HT1080 (cell line): ENCODE results near the gene C1orf50. TPM values are rescaled to one million over a fixed set of nuclear protein-coding genes. Genes with fewer than 3 reads are reported as not detected.
"Not testable (repeated sequence)": the region's sequence is repeated elsewhere in the genome, so short reads cannot be mapped to it uniquely, and the experiment has no call there.

Source experiments
- DNase-seq: peaks from one replicate; pipeline ENCODE4 v3.0.0-alpha.2; 2015; ENCODE audit warnings: low read depth
- total RNA-seq: library from RNA; depleted of rRNA; stranded (reverse); fragments of >200 nt; shearing (Covaris generic); gene quantifications from 2 replicates; pipeline ENCODE4 v1.2.3, GENCODE V29; 2014

C1orf50 gene
- total RNA-seq, 1 experiment from 2014 or later: 1.3 TPM

DNA sequence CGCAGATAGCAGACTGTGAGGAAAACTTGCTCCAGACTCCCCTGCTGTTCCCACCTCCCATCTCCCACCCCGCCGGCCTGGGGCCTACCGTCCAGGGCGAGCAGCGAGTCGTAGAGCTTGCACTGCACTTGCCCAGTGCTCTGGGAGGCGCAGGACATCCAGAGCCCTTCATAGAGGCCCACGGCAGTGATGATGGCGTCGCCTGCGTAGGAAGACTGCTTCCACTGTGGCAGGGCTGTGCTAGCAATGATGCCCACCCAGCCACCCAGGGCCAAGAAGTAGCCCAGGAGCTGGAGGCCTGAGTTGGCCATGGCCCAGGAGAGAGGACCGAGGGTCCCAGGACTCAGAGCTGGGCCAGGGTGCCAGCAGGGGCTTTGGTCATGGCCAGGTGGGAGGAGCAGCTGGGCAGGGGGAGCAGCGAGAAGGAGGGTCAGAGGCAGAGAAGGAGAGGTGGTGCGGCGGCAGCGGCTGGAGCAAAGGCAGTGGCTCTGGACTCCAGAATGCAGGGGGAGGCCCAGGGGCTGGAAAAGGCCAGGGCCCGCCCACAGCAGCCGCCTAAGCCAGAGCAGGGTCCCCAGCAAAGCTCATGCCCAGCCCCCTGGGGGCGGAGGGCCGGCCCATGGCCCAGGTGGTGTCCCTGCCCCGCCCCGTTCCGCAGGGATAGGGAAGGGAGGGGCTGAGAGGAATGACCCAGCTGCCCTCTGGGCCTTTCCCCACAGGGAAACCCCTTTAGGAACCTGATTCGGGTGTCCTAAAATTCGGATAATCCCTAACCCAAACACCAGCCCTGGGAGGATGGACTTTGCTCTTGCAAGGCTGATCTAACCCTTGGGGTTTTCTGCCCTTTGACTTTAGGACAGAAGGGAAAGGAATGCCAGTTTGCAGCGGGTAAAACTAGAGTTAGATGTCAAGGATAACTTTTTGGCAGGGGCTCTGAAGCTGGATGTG is 27.0 kb upstream of the C1orf50 start, which contains the start of gene CLDN19:
CLDN19 (minus strand) TSS at position 484 of the 948 bp plus-strand sequence; CDS start at position 311, 173 bp downstream.
- DNase-seq: no peak

DNA sequence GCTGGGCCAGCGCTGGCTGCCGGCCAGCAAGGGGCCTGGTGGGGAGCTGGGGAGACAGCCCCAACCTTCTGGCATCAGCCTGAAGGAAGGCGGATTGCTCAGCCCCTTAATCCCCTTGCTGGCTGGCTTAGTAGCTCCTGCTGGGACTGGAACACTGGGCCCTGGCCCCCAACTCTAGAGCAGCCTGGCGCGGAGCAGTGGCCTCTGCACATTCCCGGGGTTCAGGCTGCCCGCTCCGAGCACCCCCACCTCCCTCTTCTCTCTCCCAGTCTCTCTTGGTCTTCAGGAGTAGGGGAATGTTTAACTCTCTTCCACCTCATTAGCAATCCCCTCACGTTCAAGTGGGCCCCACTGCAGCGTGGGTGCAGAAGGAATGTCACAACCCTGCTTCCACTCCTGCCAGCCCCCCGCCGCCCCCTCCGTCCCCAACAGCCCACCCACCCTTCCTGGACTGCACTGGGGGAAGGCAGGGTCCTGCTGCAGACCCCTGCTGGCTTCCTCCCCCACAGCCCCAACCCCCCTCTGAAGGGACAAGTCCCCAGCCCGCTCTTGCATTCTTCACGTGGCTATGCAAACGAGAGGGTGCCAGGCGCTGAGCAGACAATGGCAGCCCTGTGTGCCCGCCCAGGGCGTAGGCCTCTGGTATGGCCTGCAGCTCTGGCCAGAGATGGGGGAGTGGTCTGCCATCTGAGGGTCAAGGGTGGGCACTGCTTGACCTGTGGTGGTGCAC is 26.0 kb upstream of the C1orf50 start:
- no peak for DNase-seq

DNA sequence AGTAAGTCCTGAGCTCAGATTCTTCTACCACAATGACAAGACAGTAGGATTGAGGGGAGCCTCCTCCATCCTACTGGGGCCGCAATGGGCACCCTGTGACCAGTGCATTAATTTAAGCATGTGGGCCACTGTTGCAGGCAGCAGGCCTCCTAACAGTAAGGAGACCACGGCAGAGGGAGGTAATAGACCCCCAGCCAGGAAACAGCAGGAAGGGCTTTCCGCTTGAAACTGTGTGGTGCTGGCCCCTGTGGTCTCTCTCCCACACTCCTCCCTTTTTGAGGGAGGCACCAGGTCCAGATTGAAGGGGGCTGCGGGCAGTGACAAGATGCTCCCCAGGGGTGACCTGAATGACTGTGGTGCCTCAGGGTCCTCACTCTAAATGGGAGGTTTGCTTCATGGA is 25.3 kb upstream of the C1orf50 start:
- DNase-seq: no peak

DNA sequence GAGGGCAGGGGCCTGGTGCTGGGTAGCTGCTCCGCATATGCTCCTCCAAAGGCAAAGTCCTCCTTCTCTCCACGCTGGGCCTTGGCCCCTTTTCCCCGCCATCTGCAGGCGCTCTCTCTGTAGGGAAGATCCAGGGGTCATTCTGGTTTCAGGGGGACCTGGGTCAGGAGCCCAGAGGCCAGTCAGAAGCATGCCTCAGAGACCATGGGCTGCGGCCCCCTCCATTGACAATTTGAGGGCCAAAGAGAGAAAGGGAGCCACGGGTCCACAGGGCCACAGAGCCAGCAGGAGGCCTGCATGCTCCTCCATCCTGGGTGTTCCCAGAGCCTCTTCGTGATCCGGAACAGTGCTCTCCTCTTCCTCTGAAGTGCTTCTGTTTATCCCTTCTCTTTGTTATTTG is 24.9 kb upstream of the C1orf50 start:
- DNase-seq: no peak

DNA sequence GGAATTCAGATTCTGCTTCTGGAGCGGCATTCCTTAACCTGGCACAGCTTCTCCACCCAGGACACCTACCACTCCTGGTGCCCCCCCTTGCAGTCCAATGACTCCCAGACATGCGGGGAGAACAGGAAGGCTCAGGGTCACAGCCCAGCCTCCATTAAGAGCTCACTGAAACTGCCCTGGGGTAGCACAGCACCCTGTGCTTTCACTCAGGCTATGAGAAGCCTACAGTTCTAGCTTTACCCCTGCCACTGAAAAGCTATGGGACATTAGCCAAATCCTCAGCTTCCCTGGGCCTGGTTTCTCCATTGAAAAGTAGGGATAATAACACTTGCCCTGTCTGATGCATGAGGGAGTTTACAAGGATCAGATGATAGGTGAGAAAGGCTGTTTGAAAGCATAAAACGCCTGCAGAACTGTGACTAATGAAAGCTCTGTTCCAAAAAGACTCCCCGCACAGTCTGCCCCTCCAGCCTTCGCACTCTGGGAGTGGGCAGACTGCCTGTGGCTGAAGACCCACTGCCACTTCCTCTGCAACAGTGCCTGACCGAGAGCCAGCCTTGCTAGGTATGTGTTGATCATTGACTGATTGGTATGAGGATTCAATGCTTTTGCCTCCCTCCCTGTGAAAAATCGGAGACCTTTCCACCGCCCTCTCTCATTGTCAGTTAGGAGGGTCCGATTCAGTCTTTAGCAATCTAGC is 24.3 kb upstream of the C1orf50 start:
- no peak for DNase-seq

DNA sequence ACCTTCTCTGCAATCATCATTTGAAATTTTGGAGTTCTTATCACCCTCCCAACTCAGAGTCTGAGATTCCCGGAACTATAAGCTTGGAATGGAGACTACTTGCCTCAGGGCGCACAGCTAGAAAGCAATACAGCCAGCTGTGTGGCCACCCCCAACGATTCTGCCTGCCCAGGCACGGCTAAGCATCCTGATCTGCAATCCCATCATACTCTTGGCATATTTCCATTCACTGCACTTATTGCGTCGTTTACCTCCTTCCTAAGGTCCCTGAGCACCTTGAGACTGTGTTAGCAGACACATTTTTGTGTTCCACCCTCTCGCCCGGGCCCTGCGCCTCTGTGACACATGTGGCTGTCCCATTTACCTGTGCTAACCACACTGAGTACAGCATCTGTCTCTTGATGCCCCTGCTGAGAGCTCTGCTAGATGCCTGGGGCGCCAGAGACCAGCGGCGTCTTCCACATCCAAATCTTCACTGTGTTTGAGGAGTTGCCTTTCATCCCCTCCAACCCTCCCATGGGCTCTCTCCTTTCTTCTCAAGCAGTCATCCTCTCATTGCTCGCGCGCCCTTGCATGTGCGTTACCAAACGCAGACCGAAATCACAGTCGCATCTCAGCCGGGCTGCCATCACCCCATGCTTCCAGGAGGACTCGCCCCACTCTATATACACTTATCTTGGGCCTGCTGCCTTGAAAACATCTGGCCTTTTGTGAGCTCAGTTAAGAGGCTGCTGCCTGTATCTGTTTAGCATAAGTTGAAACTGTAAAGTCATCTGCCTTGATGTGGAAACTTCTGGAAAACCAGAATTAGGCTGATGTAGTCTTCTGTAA is 23.5 kb upstream of the C1orf50 start:
- DNase-seq: no peak

DNA sequence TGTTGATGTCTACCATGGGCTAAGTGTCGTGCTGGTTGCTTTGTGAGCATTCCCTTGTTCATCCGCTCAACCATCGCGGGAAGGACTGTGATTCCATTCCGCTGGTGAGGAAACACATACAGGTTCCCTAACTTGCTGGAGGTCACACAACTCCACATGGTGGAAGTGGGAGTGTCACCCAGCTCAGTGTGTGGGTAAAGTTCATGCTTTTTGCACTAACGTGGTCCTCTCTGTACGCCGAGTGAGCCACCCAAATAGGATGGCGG is 23.0 kb upstream of the C1orf50 start:
- no peak for DNase-seq

DNA sequence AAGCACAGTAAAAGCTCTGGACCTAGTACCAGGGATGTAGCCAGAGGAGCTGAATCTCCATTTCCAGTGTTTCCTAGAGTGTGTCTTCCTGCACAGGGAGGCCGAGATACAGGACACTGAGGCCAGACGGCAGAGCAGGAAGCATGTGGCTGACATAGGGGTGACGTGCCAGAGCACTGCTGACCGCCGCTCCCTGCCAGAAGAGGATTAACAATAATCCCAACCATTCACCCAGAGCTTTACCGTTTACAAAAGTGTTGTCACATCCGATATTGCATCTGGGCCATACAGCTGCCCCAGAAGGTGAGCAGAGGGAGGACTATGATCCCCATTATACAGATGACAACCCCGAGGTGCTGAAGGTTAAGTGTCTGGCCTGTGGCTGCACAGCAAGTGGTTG is 21.2 kb upstream of the C1orf50 start:
- no peak for DNase-seq

DNA sequence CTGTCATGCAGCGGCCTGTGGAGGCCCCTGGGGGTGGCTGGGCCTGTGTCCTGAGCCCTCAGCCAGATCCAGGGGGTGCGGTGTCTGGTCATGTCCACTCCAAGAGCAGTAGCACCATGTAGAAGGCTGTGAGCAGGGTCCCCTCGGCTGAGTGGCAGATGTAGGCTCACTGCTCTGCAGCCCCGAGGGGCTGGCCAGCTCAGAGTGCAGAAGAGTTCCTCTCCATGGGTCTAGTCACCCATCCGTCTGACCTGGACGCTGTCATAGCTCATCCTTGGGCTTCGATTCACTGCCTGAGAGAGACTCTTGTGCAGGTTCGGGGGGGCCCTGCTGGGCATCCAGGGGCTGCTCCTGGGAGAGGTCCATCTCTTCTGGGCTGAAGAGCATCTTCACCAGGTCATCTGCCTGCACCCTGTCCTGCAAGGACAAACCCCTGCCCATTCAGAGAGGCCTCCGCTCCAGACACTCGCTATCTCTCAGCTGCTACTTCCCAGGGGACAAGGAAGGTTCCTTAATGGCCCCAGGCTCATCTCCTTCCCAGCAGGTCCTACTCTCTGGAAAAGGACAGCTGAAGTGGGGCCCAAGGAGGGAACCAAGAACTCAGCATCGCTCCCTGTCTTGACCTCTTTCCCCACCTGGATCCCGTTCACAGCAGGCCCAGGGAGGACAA is 20.5 kb upstream of the C1orf50 start:
- no peak for DNase-seq

DNA sequence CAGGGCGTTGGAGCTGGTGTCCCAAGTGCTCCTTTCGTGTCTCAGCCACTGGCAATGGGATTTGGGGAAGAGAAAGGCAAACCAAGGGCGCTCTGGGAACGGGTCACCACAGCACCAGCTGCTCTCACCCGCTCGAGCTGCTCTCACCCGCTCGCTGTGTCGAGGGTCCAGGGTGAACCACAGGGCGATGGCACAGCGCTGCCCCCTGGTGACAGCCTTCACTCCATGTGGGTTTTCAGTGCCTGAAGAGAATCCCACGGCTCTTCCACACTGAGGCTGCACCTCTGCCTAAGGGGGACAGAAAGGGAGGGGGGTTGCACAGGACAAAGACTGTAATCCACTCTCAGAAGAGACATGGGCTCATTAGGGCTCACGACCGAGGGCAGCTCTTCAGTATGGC is 19.9 kb upstream of the C1orf50 start:
- no peak for DNase-seq

DNA sequence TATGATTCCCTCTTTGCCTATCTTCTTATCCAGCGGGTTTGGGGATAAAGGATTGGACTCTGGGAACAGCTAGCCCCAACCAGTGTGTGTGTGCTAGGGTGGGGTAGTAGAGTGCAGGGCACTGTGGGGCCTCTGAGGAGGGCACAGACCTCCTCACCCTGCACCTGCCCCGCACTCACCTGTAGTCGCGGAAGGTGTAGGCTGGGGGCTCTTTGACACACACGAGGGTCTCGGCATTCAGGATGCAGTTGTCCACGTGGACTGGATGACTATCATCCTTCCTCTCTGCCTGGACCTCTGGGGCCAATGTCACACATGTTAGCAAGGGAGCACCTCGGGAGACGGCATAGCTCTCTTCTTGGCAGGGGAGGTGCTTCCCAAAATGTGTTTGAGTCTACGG is 19.0 kb upstream of the C1orf50 start:
- DNase-seq: no peak

DNA sequence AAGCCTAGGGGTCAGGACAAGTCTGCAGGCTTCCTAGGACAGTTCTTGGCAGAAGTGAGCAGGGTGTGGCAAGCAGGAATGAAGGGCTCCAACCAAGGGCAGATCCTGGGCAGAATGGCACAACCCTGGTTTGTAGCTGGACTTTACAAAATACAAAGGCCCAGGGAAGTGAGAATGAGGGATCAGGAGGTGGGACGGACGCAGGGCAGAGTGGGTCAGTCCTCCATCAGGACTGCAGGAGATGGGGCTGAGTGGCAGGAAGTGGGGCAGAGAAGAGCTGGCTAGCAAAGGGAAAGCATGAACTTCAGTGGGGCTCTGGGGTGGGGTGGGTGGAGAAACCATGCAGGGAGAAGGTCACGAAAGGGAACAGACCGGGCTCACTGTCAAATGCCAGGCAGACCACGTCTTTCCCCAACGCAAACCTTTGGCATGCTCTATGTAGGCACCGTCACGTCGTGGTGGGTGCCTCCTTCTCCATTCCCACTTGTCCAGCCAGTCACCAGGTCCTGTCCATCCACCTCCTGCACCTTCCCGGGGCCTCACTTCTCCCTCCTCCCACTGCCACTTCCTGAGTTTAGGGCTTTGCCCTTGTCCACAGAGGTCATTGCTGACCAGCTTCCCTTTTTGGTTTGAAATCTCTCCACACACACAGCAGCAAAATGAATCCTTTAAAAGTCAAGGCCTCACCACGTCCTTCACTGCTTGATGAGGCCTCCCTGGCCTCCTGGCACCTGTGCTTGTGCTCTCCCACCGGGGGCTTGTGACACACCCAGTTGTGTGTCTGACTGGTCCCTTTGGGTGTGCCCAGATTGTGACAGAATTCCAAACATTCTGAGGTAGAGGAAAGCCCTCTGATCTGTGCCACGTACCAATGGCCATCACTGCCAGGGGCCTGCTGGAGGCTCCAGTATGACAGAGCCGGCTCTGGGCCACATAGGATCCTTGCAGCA is 18.3 kb upstream of the C1orf50 start:
- DNase-seq: no peak

DNA sequence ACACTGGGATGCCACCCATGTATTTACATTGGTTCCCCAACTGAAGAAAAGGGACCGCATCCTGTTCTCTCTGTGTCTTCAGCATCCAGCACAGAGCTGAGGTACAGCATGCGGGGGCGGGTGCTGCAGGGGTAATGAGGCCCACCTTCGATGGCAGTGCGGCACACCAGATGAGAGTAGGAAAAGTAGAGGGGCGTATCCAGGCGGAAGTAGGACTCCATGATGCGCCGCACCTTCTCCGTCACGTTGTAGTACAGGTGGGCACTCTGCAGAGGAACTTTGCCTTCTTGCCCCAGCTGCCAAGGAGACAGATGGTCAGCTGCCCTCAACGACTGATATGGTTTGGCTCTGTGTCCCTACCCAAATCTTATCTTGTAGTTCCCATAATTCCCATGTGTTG is 17.0 kb upstream of the C1orf50 start:
- no peak for DNase-seq

DNA sequence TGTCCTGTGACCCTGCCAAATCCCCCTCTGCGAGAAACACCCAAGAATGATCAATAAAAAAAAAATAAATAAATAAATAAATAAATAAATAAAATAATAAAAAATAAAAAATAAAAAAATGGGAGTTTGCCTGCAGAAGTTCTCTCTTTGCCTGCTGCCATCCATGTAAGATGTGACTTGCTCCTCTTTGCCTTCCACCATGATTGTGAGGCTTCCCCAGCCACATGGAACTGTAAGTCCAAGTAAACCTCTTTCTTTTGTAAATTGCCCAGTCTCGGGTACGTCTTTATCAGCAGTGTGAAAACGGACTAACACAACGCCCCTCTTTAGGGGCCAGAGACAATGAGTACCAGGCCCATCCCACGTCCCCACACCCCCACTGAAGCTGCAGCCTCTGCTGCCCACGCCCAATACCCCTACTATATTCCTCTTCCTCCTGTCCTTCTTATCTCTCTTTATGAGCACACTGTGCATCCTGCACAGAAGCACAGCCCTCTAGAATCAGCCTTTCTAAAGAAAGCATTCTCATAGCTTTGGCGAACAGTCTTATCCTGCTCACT is 15.5 kb upstream of the C1orf50 start:
- DNase-seq: not testable (repeated sequence)

DNA sequence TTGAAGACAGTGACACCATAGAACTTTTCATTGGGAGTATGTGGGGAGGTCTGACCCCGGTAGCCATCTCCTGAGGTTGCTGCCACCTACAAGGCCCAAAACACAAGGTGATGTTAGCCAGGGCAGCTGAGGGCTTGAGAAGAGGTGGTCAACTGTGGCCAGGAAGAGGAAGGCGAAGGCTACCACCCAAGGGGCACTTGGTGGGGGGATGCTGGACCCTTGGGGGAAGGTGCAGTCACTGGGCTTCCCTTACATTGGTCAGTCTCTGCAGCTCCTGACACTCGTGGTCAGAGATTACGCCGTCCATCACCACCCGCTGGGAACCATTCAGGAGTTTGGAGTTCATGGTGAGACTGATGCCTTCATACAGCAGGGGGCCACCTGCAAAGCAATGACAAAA is 14.8 kb upstream of the C1orf50 start:
- DNase-seq: no peak

DNA sequence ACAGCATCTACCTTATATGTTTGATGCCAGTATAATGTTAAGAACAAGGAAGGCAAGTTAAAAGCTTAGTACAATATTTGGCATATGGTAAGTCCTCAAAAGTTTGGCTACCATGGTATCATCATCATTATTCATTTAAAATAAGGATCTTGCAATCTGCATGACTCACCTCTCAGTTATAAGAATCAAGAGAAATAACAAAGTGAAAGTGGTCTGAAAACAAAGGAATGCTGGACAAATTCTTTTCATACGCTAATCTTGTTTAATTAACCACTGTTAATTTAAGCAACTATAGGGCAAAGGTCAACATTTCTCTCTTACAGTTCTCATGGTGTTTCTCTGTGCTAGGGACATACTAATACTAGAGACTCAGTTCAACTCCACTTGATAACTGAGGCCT is 14.0 kb upstream of the C1orf50 start:
- no peak for DNase-seq

DNA sequence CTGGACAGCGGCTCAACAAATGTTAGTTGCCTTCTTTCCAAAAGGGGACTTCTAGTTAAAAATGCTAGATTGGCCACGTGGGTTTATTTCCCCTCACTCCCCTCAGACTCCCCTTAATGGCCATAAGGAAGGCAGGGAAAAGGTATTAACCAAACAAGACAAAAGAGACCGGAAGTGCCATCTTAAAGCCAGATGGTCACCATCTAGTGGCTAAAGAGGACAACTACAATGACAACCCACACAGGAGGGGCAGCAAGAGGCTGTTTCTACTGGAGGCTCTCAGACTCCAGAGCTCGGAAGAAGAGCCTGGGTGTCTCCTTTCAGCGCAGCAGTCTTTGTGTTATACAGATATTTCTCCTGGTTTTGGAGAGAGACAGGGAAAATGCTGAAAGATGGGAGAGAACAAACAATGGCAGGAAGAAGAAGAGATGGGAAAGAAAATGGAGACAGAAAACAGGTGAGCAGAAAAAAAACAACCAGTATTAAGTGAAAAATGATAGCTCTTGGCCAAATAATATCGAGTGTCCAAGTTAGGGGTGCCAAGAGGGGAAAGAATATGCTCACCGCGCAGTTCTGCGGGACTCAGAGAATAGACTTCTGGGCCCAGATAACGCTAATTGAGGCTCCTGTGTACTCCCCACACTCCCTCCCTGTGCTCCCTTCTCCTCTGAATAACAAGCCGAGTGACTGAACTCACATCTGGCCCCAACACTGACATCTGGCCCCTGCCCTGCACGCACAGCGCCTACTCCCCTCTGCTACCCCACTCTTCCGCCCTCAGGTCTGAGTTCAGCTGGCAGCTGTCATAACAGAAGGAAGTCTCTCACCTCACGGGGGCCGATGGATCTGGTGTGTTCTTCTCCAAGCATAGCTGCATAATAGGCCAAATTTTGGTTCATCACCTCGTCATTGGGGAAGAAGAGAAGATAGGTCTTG is 9.8 kb upstream of the C1orf50 start:
- DNase-seq: peak; percentile 56

DNA sequence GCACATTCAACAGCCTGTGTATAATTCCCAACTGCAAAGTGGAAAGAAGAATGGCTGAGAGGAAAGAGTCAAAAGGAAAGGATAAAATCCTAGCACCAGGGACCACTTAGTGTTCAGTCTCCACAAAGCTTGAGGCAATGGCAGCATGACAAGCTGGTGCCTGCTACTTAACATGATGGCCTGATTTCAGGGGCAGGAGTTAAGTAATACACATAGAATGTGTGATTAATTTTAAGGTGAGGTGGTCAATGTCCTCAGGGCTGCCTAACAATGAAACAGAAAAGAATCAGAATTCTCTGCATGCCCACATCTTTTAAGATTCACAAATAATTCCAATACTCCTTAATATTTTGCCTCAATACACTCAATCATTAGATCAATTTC is 9.2 kb upstream of the C1orf50 start:
- DNase-seq: no peak
